HG02610 (cell line): ENCODE results near the gene PCDHA10.
"Not testable (repeated sequence)": the region's sequence is repeated elsewhere in the genome, so short reads cannot be mapped to it uniquely, and the experiment has no call there.

Source experiments
- ATAC-seq: cut with Tn5 transposase; IDR thresholded peaks from one replicate; pipeline ENCODE4 v1.9.1; 2021; ENCODE audit warnings: mild to moderate bottlenecking, moderate library complexity; ENCODE audit not compliant: unreplicated experiment

PCDHA10 gene

GRCh38 chr5:140842798-140843733 is 12.6 kb upstream of the PCDHA10 start:
- no peak for ATAC-seq

GRCh38 chr5:140848139-140849102 is 7.3 kb upstream of the PCDHA10 start, which contains the start of gene PCDHA9:
TSS of gene PCDHA9 (plus strand) at chr5:140848382. CDS start at chr5:140848496, 114 bp downstream.
- ATAC-seq: not testable (repeated sequence)

DNA sequence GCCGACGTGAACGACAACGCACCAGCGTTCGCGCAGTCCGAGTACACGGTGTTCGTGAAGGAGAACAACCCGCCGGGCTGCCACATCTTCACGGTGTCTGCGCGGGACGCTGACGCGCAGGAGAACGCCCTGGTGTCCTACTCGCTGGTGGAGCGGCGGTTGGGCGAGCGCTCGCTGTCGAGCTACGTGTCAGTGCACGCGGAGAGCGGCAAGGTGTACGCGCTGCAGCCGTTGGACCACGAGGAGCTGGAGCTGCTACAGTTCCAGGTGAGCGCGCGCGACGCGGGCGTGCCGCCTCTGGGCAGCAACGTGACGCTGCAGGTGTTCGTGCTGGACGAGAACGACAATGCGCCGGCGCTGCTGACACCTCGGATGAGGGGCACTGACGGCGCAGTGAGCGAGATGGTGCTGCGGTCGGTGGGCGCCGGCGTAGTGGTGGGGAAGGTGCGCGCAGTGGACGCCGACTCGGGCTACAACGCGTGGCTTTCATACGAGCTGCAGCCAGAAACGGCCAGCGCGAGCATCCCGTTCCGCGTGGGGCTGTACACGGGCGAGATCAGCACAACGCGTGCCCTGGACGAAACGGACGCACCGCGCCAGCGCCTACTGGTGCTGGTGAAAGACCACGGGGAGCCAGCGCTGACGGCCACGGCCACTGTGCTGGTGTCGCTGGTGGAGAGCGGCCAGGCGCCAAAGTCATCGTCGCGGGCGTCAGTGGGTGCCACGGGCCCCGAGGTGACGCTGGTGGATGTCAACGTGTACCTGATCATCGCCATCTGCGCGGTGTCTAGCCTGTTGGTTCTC is 5.7 kb upstream of the PCDHA10 start:
- not testable (repeated sequence) for ATAC-seq

- ATAC-seq: no peak
Observed at GRCh38 chr5:140857177-140857986, 1.7 kb downstream of the PCDHA10 start.

DNA sequence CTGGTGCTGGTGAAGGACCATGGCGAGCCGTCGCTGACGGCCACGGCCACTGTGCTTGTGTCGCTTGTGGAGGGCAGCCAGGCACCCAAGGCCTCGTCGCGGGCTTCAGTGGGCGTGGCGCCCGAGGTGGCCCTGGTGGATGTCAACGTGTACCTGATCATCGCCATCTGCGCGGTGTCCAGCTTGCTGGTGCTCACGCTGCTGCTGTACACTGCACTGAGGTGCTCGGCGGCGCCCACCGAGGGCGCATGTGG is 2.2 kb downstream of the PCDHA10 start:
- ATAC-seq: no peak

DNA sequence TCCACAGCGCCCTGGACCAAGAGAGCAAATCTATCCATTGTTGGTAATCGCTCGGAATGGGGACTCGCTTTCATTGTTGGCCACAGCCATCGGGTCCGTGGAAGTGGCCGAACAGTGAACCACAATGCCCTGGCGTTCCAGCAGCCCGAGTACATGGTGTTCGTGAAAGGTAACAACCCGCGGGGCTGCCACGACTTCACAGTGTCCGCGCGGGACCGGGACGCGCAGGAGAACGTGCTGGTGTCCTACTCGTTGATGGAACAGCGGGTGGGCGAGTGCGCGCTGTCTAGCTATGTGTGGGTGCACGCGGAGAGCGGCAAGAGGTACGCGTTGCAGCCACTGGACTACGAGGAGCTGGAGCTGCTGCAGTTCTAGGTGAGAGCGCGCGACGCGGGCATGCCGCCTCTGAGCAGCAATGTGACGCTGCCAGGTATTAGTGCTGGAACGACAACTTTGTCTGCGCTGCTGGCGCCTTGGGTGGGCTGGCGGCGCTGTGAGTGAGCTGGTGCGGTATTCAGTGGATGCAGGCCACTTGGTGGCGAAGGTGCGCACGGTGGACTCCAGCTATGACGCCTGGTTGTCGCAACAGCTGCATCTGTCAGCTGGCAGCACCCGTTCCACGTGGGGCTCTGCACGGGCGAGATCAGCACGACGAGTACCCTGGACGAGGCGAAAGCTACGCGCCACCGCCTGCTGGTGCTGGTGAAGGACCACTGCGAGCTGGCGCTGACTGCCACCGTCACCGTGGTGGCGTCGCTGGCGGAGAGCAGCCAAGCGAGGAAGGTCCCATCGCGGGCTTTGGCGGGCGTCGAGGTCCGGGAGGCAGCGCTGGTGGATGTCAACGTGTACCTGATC is 7.0 kb downstream of the PCDHA10 start:
- ATAC-seq: no peak

GRCh38 chr5:140868721-140869554 is 13.2 kb downstream of the PCDHA10 start, which contains the start of gene PCDHA11:
TSS of gene PCDHA11 (plus strand) at chr5:140868957. CDS start at chr5:140869104, 147 bp downstream.
- ATAC-seq: no peak

- no peak for ATAC-seq
Observed at GRCh38 chr5:140869555-140869886, 13.8 kb downstream of the PCDHA10 start.

DNA sequence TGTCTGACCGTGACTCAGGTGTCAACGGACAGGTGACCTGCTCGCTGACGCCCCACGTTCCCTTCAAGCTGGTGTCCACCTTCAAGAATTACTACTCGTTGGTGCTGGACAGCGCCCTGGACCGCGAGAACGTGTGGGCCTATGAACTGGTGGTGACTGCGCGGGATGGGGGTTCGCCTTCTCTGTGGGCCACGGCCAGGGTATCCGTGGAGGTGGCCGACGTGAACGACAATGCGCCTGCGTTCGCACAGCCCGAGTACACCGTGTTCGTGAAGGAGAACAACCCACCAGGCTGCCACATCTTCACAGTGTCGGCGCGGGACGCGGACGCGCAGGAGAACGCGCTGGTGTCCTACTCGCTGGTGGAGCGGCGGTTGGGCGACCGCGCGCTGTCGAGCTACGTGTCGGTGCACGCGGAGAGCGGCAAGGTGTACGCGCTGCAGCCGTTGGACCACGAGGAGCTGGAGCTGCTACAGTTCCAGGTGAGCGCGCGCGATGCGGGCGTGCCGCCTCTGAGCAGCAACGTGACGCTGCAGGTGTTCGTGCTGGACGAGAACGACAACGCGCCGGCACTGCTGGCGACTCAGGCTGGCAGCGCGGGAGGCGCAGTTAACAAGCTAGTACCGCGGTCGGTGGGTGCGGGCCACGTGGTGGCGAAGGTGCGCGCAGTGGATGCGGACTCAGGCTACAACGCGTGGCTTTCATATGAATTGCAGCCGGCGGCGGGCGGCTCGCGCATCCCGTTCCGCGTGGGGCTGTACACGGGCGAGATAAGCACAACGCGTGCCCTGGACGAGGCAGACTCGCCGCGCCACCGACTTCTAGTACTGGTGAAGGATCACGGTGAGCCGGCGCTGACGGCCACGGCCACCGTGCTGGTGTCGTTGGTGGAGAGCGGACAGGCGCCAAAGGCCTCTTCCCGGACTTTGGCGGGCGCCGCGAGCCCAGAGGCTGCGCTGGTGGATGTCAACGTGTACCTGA is 14.8 kb downstream of the PCDHA10 start:
- no peak for ATAC-seq

GRCh38 chr5:140875085-140876065 is 19.7 kb downstream of the PCDHA10 start, which contains the start of gene PCDHA12:
TSS of gene PCDHA12 (plus strand) at chr5:140875308. CDS start at chr5:140875473, 165 bp downstream.
- no peak for ATAC-seq

- ATAC-seq: not testable (repeated sequence)
Observed at GRCh38 chr5:140876541-140877261, 21.0 kb downstream of the PCDHA10 start.

- no peak for ATAC-seq
Observed at GRCh38 chr5:140877262-140877581, 21.5 kb downstream of the PCDHA10 start.

- no peak for ATAC-seq
Observed at GRCh38 chr5:140881889-140882590, 26.3 kb downstream of the PCDHA10 start, which contains the start of gene PCDHA13. TSS of gene PCDHA13 (plus strand) at chr5:140882124. CDS start at chr5:140882269, 145 bp downstream.

DNA sequence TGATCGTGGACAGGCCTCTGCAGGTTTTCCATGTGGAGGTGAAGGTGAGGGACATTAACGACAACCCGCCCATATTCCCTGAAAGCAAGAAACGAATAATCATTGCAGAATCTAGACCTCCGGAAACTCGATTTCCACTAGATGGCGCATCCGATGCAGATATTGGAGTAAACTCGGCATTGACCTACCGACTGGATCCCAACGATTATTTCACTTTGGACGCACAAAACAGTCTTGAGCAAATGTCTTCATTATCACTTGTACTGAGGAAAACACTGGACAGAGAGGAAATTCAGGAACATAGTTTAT is 26.8 kb downstream of the PCDHA10 start:
- no peak for ATAC-seq

- no peak for ATAC-seq
Observed at GRCh38 chr5:140883373-140883772, 27.7 kb downstream of the PCDHA10 start.
